Endothelial cell of umbilical vein (primary cell): ENCODE results near the gene CARD19.

Experiments used
- CTCF ChIP-seq, 2 donors: IDR thresholded peaks; 1 replicate in 1 of 2; 2 replicates in 1 of 2; pipeline ENCODE4 v1.5.1; 2011; ENCODE audit warnings: low read length in 2 of 2, mild to moderate bottlenecking in 2 of 2, moderate library complexity in 2 of 2, control low read depth in 1 of 2, inconsistent platforms in 1 of 2, low read depth in 1 of 2; ENCODE audit not compliant: insufficient read depth in 1 of 2; ENCODE audit errors: extremely low read depth in 1 of 2
- EZH2 ChIP-seq: IDR thresholded peaks from 2 replicates; pipeline ENCODE4 v1.6.1; 2012; ENCODE audit warnings: borderline replicate concordance, low read depth, mild to moderate bottlenecking, moderate library complexity, low read length, inconsistent platforms; ENCODE audit not compliant: severe bottlenecking
- GATA2 ChIP-seq: IDR thresholded peaks from 2 replicates; pipeline ENCODE4 v1.7.0; 2011; ENCODE audit warnings: low read depth, mild to moderate bottlenecking, moderate library complexity, mixed read lengths, low read length; ENCODE audit not compliant: insufficient read length, insufficient read depth
- JUN ChIP-seq: IDR thresholded peaks from 2 replicates; pipeline ENCODE4 v1.6.1; 2011; ENCODE audit warnings: borderline replicate concordance, low read depth; ENCODE audit not compliant: insufficient read length, insufficient read depth
- MAX ChIP-seq: IDR thresholded peaks from 2 replicates; pipeline ENCODE4 v1.6.1; 2011; ENCODE audit not compliant: insufficient read depth, insufficient read length
- MYC ChIP-seq: IDR thresholded peaks from one replicate; pipeline ENCODE4 v1.6.1; 2011; ENCODE audit warnings: mild to moderate bottlenecking, low read depth, low read length
- POLR2A ChIP-seq: IDR thresholded peaks from 2 replicates; pipeline ENCODE4 v1.6.1; 2012; ENCODE audit warnings: low read depth, mild to moderate bottlenecking, control low read depth, low read length
- POLR2AphosphoS5 ChIP-seq: IDR thresholded peaks from 2 replicates; pipeline ENCODE4 v1.6.1; 2012; ENCODE audit warnings: low read depth, mild to moderate bottlenecking, control low read depth, low read length, moderate library complexity; ENCODE audit not compliant: insufficient read depth

GRCh38 chr9:93057703-93058354 is 38.2 kb upstream of the CARD19 start:
- TF ChIP-seq POLR2A (no peak), CTCF (IDR thresholded peaks at IDR 0.05; ENCODE audit: extremely low read depth in 1 of 2, insufficient read depth in 1 of 2, low read depth in 1 of 2, low read length in 2 of 2) (no peak), POLR2AphosphoS5 (no peak), MYC (no peak), EZH2 (no peak), JUN (no peak), GATA2 (no peak), MAX (no peak)
